GM12892 (cell line): ENCODE measurements around the gene PLPP1.

Experiments
- POLR2A ChIP-seq: IDR thresholded peaks from 2 replicates; pipeline ENCODE4 v1.6.1; 2011; ENCODE audit warnings: low read depth, low read length, control low read depth
- POLR2AphosphoS5 ChIP-seq: IDR thresholded peaks from 2 replicates; pipeline ENCODE4 v1.6.1; 2011; ENCODE audit warnings: low read depth, low read length, control low read depth

DNA sequence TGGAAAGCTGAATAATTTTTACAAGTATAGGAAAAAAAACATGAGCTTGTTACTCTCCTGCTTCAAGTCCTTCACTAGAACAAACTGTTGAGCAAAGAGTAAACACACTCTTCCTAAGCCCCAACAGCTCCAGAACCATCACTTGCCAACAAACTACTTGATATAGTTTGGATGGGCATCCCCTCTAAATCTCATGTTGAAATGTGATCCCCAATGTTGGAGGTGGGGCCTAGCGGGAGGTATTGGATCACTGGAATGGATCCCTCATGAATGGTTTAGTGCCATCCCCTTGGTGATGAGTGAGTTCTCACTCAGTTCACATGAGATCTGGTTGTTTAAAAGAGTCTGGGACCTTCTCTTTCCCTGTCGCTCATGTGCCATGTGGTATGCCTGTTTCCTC, 82.8 kb downstream of the PLPP1 start:
- TF ChIP-seq POLR2A = no peak
- TF ChIP-seq POLR2AphosphoS5 = no peak
